Neural cell (in vitro differentiated cells): ENCODE measurements around the gene SUSD5. TPM values are rescaled to one million over a fixed set of nuclear protein-coding genes. Genes with fewer than 3 reads are reported as not detected.
A peak's percentile ranks its signal among the peaks of the same experiment; 100 is the strongest.

Experiments used
- H2AFZ ChIP-seq: fragments of 200-600, 300-800 bp; sonication (generic), shearing (Covaris generic); 2 replicates; pipeline ENCODE4 v1.6.0; 2014; ENCODE audit warnings: low read depth, mild to moderate bottlenecking, antibody characterized with exemption, low read length, moderate library complexity
- H3F3A ChIP-seq: fragments of 200-600 bp; shearing (Covaris generic); 2 replicates; pipeline ENCODE4 v1.6.1; 2016; ENCODE audit warnings: mild to moderate bottlenecking, moderate library complexity, mixed read lengths, antibody characterized with exemption, low read length; ENCODE audit not compliant: insufficient read depth, poor library complexity, severe bottlenecking
- H3K27ac ChIP-seq: fragments of 200-600, 300-800 bp; sonication (generic), shearing (Covaris generic); 2 replicates; pipeline ENCODE4 v1.5.1; 2014; ENCODE audit warnings: mild to moderate bottlenecking, low read length, moderate library complexity
- H3K27me3 ChIP-seq: fragments of 300-800, 200-600 bp; sonication (generic), shearing (Covaris generic); 2 replicates; pipeline ENCODE4 v1.6.0; 2014; ENCODE audit warnings: mild to moderate bottlenecking, low read depth, low read length, moderate library complexity; ENCODE audit not compliant: insufficient read depth
- H3K36me3 ChIP-seq: fragments of 300-800, 200-600 bp; sonication (generic), shearing (Covaris generic); 2 replicates; pipeline ENCODE4 v1.5.1; 2014; ENCODE audit warnings: mild to moderate bottlenecking, antibody characterized with exemption, low read length, moderate library complexity; ENCODE audit not compliant: insufficient read depth
- H3K4me2 ChIP-seq: fragments of 300-800, 200-600 bp; sonication (generic), shearing (Covaris generic); 2 replicates; pipeline ENCODE4 v1.6.0; 2014; ENCODE audit warnings: mild to moderate bottlenecking, low read length
- H3K4me3 ChIP-seq: fragments of 300-800, 200-600 bp; sonication (generic), shearing (Covaris generic); 2 replicates; pipeline ENCODE4 v1.5.1; 2014; ENCODE audit warnings: mild to moderate bottlenecking, low read length, moderate library complexity
- H3K79me2 ChIP-seq: fragments of 200-600 bp; shearing (Covaris generic); replicated peaks from 2 replicates; pipeline ENCODE4 v1.6.0; 2014; ENCODE audit warnings: mild to moderate bottlenecking, low read length, moderate library complexity; ENCODE audit not compliant: insufficient read depth
- H3K9ac ChIP-seq: fragments of 300-800, 200-600 bp; sonication (generic), shearing (Covaris generic); 2 replicates; pipeline ENCODE4 v1.6.1; 2016; ENCODE audit warnings: mild to moderate bottlenecking, low read length, mixed read lengths
- H3K9me2 ChIP-seq: fragments of 200-600 bp; shearing (Covaris generic); 2 replicates; pipeline ENCODE4 v1.6.1; 2016; ENCODE audit warnings: mild to moderate bottlenecking, low read length, mixed read lengths; ENCODE audit not compliant: insufficient read depth
- H3K9me3 ChIP-seq: fragments of 200-600, 300-800 bp; sonication (generic), shearing (Covaris generic); 2 replicates; pipeline ENCODE4 v1.6.1; 2016; ENCODE audit warnings: mild to moderate bottlenecking, mixed run types, low read length, moderate library complexity, mixed read lengths
- H4K20me1 ChIP-seq: fragments of 200-600 bp; shearing (Covaris generic); 2 replicates; pipeline ENCODE4 v1.6.1; 2016; ENCODE audit warnings: mild to moderate bottlenecking, mixed run types; ENCODE audit not compliant: insufficient read depth
- EP300 ChIP-seq: fragments of 450-650 bp; conservative IDR thresholded peaks from 2 replicates; pipeline ENCODE4 v1.6.1; 2014; ENCODE audit warnings: antibody characterized with exemption, mild to moderate bottlenecking, moderate library complexity; ENCODE audit not compliant: poor library complexity, severe bottlenecking
- EZH2 ChIP-seq: fragments of 200-600, 300-800 bp; shearing (Covaris generic), sonication (generic); IDR thresholded peaks from 2 replicates; pipeline ENCODE4 v1.6.1; 2014; ENCODE audit warnings: antibody characterized with exemption, low read length, borderline replicate concordance, mild to moderate bottlenecking; ENCODE audit not compliant: insufficient read depth, poor library complexity, severe bottlenecking
- MXI1 ChIP-seq: fragments of 450-650 bp; conservative IDR thresholded peaks from 2 replicates; pipeline ENCODE4 v1.6.1; 2014; ENCODE audit warnings: antibody characterized with exemption, mild to moderate bottlenecking; ENCODE audit not compliant: poor library complexity, severe bottlenecking
- POLR2AphosphoS5 ChIP-seq: IDR thresholded peaks from 2 replicates; pipeline ENCODE4 v1.6.1; 2012
- RAD21 ChIP-seq: fragments of 450-650 bp; conservative IDR thresholded peaks from 2 replicates; pipeline ENCODE4 v1.6.1; 2014; ENCODE audit warnings: antibody characterized with exemption, mild to moderate bottlenecking, moderate library complexity
- REST ChIP-seq: IDR thresholded peaks from 2 replicates; pipeline ENCODE4 v1.6.1; 2012; ENCODE audit warnings: borderline replicate concordance
- SMC3 ChIP-seq: fragments of 450-650 bp; conservative IDR thresholded peaks from 2 replicates; pipeline ENCODE4 v1.6.1; 2014; ENCODE audit warnings: antibody characterized with exemption, mild to moderate bottlenecking, moderate library complexity; ENCODE audit not compliant: poor library complexity
- TAF1 ChIP-seq: IDR thresholded peaks from 2 replicates; pipeline ENCODE4 v1.6.1; 2012; ENCODE audit warnings: low read depth
- polyA plus RNA-seq: library from polyadenylated mRNA; depleted of rRNA; stranded (reverse); fragments of >200 nt; gene quantifications from 2 replicates; pipeline ENCODE4 v1.2.3, GENCODE V29; 2014
- TF ChIP-seq, protein P1 (sequence below): fragments of 450-650 bp; IDR thresholded peaks from 2 replicates; pipeline ENCODE4 v1.5.1; 2014; ENCODE audit warnings: antibody characterized with exemption, mild to moderate bottlenecking, moderate library complexity; ENCODE audit not compliant: poor library complexity, severe bottlenecking

SUSD5 gene
- polyA plus RNA-seq, 1 donor from 2014 or later: 0.74 TPM

- peak overlapping the region; percentile 34 for H2AFZ ChIP-seq
- H3K79me2 ChIP-seq: no peaks in the 10 kb centered on the region
- TF ChIP-seq SMC3 (no peak), MXI1 (no peak), TAF1 (no peak), REST (no peak), EZH2 (no peak), RAD21 (no peak), POLR2AphosphoS5 (no peak), EP300 (no peak)
- TF ChIP-seq, protein P1, sequence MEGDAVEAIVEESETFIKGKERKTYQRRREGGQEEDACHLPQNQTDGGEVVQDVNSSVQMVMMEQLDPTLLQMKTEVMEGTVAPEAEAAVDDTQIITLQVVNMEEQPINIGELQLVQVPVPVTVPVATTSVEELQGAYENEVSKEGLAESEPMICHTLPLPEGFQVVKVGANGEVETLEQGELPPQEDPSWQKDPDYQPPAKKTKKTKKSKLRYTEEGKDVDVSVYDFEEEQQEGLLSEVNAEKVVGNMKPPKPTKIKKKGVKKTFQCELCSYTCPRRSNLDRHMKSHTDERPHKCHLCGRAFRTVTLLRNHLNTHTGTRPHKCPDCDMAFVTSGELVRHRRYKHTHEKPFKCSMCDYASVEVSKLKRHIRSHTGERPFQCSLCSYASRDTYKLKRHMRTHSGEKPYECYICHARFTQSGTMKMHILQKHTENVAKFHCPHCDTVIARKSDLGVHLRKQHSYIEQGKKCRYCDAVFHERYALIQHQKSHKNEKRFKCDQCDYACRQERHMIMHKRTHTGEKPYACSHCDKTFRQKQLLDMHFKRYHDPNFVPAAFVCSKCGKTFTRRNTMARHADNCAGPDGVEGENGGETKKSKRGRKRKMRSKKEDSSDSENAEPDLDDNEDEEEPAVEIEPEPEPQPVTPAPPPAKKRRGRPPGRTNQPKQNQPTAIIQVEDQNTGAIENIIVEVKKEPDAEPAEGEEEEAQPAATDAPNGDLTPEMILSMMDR: no peak
- H3K4me3 ChIP-seq: peak overlapping the region; percentile 89
- H3K36me3 ChIP-seq: no peaks in the 10 kb centered on the region
- peaks cover 51% of the 10 kb centered on the region for H3K27me3 ChIP-seq
- no peaks in the 10 kb centered on the region for H3K9me2 ChIP-seq
- H4K20me1 ChIP-seq: no peaks in the 10 kb centered on the region
- H3K27ac ChIP-seq: no peak overlapping the region
- H3F3A ChIP-seq: no peaks in the 10 kb centered on the region
- H3K9ac ChIP-seq: peak overlapping the region; percentile 55
- no peaks in the 10 kb centered on the region for H3K9me3 ChIP-seq
- peak overlapping the region; percentile 65 for H3K4me2 ChIP-seq
Measured at GRCh38 chr3:33219175-33219487, 521 bp upstream of the SUSD5 start.

GRCh38 chr3:33217866-33218445 lies 654 bp downstream of the SUSD5 start:
- H3K4me2 ChIP-seq: peak overlapping the region; percentile 65
- no peak overlapping the region for H3K27ac ChIP-seq

More at GRCh38 chr3:33217866-33218445, 654 bp downstream of the SUSD5 start:
- H3K4me3 ChIP-seq: peak overlapping the region; percentile 89
- peak overlapping the region; percentile 55 for H3K9ac ChIP-seq
- no peaks in the 10 kb centered on the region for H3K9me3 ChIP-seq
- no peaks in the 10 kb centered on the region for H4K20me1 ChIP-seq
- H3K9me2 ChIP-seq: no peaks in the 10 kb centered on the region
- H2AFZ ChIP-seq: no peak overlapping the region
- H3K79me2 ChIP-seq: no peaks in the 10 kb centered on the region
- TF ChIP-seq EP300 (no peak), REST (no peak), RAD21 (no peak)
- H3F3A ChIP-seq: no peaks in the 10 kb centered on the region
- peaks cover 51% of the 10 kb centered on the region for H3K27me3 ChIP-seq
- no peaks in the 10 kb centered on the region for H3K36me3 ChIP-seq
